Urinary bladder (tissue), 4 donors: ENCODE results near the gene APC. TPM values are rescaled to one million over a fixed set of nuclear protein-coding genes. Genes with fewer than 3 reads are reported as not detected.

ENCODE experiments used
- DNase-seq: peaks from one replicate; pipeline ENCODE4 v3.0.0-alpha.2; 2015; ENCODE audit errors: extremely low spot score
- H3K27ac ChIP-seq: one replicate; pipeline ENCODE4 v1.5.1; 2013; ENCODE audit warnings: low read depth, mild to moderate bottlenecking, moderate library complexity
- H3K36me3 ChIP-seq: one replicate; pipeline ENCODE4 v1.6.1; 2013; ENCODE audit warnings: mild to moderate bottlenecking, moderate library complexity; ENCODE audit not compliant: insufficient read depth
- H3K4me1 ChIP-seq: one replicate; pipeline ENCODE4 v1.6.1; 2013; ENCODE audit warnings: mild to moderate bottlenecking, moderate library complexity; ENCODE audit not compliant: insufficient read depth
- H3K4me3 ChIP-seq: one replicate; pipeline ENCODE4 v1.5.1; 2013; ENCODE audit warnings: low read depth, low read length
- WGBS: extraction: QIAGEN DNeasy Blood & Tissue Kit; methylation state at CpG from one replicate; pipeline ENCODE4 v1.1.7; 2013; 5-methylcytosine and 5-hydroxymethylcytosine counted together
- polyA plus RNA-seq: library from polyadenylated mRNA; stranded (reverse); fragments of 200-250 nt; gene quantifications from one replicate; pipeline ENCODE4 v1.2.3, GENCODE V29; 2013
- total RNA-seq: library from RNA; depleted of rRNA; stranded (reverse); fragments of >200 nt; gene quantifications from one replicate; pipeline ENCODE4 v1.2.3, GENCODE V29; 2014
- donor health status: healthy with polysubstance abuse.
- donor health status: healthy.

Gene APC
- 90.1 TPM for total RNA-seq
- polyA plus RNA-seq: 15.1 TPM

- H3K4me1 ChIP-seq: no peaks in the 10 kb centered on the region
- no peak within 1 kb of the TSS for H3K27ac ChIP-seq
- no peaks in the 10 kb centered on the region for H3K36me3 ChIP-seq
- under 1% methylated on average over 36 of the region's 36 CpGs for WGBS
- peak within 1 kb of the TSS; percentile 56 for H3K4me3 ChIP-seq
- peak; percentile 66 for DNase-seq
Observed at GRCh38 chr5:112737463-112738190, at the start of gene APC. TSS of gene APC (plus strand) at chr5:112737885. CDS start at chr5:112754891, 17,006 bp downstream.

DNA sequence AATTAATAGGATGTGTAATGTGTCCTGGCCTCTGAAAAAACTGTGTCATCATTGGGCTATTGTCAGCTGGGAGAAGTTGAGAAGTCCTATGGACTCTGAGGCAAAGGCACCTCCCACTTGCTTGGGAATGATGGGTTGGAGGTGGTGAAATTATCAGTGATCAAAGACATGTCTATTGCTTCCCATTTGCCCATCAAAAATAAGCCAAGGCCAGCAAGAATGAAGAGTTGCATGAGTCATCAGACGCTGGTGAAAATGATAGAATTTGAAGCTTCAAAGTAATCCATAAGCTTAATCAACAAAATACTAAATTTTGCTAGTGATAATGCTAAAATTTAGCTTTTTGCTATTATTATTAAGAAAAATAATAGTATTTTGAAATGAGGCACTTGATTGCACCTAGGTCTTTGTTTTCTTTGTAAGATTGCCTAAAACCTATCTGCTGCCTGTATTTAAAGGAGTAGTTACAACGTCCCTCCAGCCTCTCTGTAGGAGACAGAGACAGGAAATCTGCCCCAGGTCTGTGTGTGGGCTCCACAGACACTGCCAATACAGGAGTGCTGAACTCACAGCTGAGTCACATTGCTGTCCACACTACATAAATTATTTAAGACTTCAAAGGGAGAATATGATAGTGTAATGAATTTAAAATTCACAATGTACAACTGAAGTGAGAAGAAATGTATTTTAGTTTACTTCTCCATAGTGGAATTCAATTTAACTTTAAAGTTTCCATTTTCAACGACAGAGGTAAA lies 48.4 kb upstream of the APC start:
- Histone ChIP-seq H3K4me1 (no peaks in the 10 kb centered on the region), H3K36me3 (no peaks in the 10 kb centered on the region), H3K4me3 (no peak overlapping the region), H3K27ac (no peak overlapping the region)
- DNase-seq: no peak
- 58% methylated on average over 3 of the region's 3 CpGs for WGBS

DNA sequence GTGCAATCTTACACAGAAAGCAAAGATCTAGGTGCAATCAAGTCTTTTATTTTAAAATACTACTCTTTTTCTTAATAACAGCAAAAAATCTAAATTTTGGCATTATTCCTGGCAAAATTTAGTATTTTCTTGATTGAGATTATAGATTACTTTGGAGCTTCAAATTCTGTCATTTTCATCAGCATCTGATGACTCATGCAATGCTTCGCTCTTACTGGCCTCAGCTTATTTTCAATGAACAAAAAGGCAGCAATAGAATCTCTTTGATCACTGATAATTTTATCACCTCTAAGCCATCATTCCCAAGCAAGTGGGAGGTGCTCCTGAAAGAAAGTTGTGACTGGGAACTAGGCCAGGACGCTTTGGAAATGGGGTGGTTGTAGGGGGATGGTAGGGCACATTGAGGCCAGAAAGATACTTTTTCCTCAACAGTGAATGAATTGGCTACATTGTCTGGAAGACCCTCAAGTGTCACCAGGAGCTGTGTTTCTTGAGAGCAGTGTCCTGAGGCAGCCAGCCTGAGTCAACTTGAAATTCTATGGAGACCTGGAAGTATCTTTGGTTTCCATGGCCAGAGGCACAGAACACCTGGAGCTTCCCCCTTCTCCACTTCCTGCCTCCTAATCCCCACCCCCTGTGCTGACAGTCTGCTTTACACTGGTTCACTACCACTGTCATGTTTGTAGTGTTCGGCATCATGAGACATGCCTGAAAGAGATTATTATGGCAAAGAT lies 46.9 kb upstream of the APC start:
- H3K36me3 ChIP-seq: no peaks in the 10 kb centered on the region
- 88% methylated on average over 3 of the region's 3 CpGs for WGBS
- H3K4me3 ChIP-seq: no peak overlapping the region
- DNase-seq: no peak
- H3K27ac ChIP-seq: no peak overlapping the region
- no peaks in the 10 kb centered on the region for H3K4me1 ChIP-seq

- no peak for DNase-seq
- Histone ChIP-seq H3K4me1 (no peaks in the 10 kb centered on the region), H3K27ac (no peak overlapping the region), H3K36me3 (no peaks in the 10 kb centered on the region), H3K4me3 (no peak overlapping the region)
- WGBS: 73% methylated on average over 1 of the region's 1 CpG
Observed at GRCh38 chr5:112691339-112691680, 46.4 kb upstream of the APC start.

DNA sequence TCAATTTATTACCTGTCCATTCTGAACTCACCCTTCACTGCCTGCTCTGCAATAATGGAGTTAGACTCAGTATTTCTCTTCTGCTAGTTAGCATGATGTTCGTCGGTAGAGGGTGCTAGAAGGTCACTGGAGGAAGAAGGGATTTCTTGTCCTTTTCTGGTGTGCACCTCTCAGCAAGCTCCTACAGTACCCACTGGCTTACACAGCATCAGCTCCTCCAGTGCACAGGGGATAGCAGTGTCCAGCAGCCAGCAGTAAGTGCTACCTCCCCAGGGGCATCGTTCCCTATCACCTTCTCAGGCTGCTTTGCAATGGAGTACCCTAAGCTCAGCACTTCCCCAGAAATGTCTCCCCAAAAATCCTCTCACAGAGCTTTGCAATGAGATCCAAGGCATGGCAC lies 45.9 kb upstream of the APC start:
- 71% methylated on average over 3 of the region's 3 CpGs for WGBS
- no peaks in the 10 kb centered on the region for H3K36me3 ChIP-seq
- H3K27ac ChIP-seq: no peak overlapping the region
- no peaks in the 10 kb centered on the region for H3K4me1 ChIP-seq
- no peak overlapping the region for H3K4me3 ChIP-seq
- DNase-seq: no peak

DNA sequence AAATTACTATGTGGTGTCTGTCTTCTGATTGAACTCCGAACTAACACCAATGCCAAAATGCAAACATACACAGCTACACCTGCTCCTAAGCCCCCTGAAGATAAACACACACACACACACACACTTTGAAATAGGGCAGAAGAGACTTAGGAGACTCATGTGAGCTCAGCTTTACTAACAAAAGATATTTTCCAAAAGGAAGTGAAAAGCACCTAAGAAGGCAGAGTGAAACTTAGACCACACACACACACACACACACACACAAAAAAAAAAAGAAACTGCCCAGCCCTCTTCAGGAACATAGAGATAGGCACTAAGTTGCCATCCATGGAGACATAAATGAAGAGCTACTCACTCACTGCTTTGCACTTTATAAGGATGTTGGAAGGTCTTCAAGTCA lies 45.2 kb upstream of the APC start:
- Histone ChIP-seq H3K27ac (no peak overlapping the region), H3K4me3 (no peak overlapping the region), H3K36me3 (no peaks in the 10 kb centered on the region), H3K4me1 (no peaks in the 10 kb centered on the region)
- no peak for DNase-seq
- WGBS: 83% methylated on average over 1 of the region's 1 CpG

GRCh38 chr5:112693301-112693700 lies 44.4 kb upstream of the APC start:
- DNase-seq: no peak
- Histone ChIP-seq H3K27ac (no peak overlapping the region), H3K4me1 (no peaks in the 10 kb centered on the region), H3K36me3 (no peaks in the 10 kb centered on the region), H3K4me3 (no peak overlapping the region)
- 77% methylated on average over 3 of the region's 3 CpGs for WGBS

GRCh38 chr5:112694853-112695709 lies 42.6 kb upstream of the APC start:
- Histone ChIP-seq H3K4me3 (no peak overlapping the region), H3K36me3 (no peaks in the 10 kb centered on the region), H3K27ac (no peak overlapping the region), H3K4me1 (no peaks in the 10 kb centered on the region)
- WGBS: 58% methylated on average over 3 of the region's 3 CpGs
- DNase-seq: no peak

DNA sequence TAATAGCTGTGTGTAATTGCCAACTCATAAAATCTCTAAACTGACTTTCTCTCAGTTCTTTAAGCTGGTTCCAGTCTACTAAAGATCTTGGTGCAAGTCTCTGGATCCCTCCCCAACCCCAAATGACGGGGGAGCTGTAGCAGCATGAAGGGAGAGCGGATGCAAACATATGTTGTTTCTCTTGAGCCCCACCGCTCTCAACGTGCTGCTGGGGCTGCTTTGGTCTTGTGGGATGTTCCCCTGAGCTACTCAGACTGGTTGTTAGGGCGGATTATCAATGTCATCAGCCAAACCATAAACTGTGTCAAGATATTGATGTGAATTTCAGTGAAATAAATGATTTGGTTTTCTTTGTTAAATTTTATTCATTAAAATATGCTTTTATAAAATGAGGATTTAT lies 40.9 kb upstream of the APC start:
- Histone ChIP-seq H3K36me3 (no peaks in the 10 kb centered on the region), H3K4me3 (no peak overlapping the region), H3K27ac (no peak overlapping the region), H3K4me1 (no peaks in the 10 kb centered on the region)
- DNase-seq: no peak
- WGBS: 70% methylated on average over 5 of the region's 5 CpGs

GRCh38 chr5:112697322-112697721 lies 40.4 kb upstream of the APC start:
- WGBS: 34% methylated on average over 2 of the region's 2 CpGs
- H3K4me3 ChIP-seq: no peak overlapping the region
- no peaks in the 10 kb centered on the region for H3K36me3 ChIP-seq
- no peak for DNase-seq
- no peaks in the 10 kb centered on the region for H3K4me1 ChIP-seq
- no peak overlapping the region for H3K27ac ChIP-seq

DNA sequence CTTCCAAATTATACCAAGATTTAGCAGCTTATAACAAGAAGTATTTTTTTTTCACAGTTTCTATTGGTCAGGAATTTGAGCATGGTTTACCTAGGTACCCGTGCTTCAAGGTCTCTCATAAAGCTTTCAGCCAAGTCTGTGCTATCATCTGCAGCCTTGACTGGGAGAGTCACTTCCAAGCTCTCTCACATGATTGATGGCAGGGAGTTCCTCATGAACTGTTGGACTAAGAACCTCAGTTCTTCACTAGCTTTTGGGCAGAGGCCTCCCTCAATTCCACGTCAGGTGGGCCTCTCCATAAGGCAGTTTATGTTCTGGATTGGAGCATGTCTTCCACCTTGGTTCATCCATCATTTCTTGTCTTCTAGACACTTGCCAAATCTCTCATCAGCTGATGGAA lies 39.9 kb upstream of the APC start:
- 73% methylated on average over 2 of the region's 2 CpGs for WGBS
- DNase-seq: no peak
- no peak overlapping the region for H3K27ac ChIP-seq

GRCh38 chr5:112703866-112704820 lies 33.5 kb upstream of the APC start:
- WGBS: 25% methylated on average over 7 of the region's 7 CpGs
- Histone ChIP-seq H3K4me3 (no peak overlapping the region), H3K4me1 (no peaks in the 10 kb centered on the region), H3K36me3 (no peaks in the 10 kb centered on the region), H3K27ac (no peak overlapping the region)
- DNase-seq: no peak

More for the DNA sequence above, 39.9 kb upstream of the APC start:
- H3K4me3 ChIP-seq: no peak overlapping the region
- H3K4me1 ChIP-seq: no peaks in the 10 kb centered on the region
- H3K36me3 ChIP-seq: no peaks in the 10 kb centered on the region
